ENCODE results near the gene ATG7.

Gene ATG7

DNA sequence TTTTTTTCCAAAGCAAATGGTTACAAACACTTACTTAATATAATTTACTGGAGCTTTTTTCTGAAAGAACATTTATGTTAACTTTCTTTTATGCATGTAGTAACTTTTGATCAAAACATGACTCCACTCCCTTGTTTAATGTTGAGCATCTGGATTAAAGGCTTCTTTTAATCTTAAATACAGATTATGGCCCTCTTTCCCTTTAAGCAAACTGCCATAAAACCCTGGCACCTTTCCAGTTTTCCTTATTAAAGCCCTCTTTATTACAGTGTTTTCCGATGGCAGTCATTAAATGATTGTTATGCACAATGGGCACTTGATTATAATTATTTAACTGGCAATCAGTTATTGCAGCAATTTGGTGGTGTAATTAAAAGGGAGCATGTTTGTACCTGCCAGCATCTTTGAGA is 204.5 kb downstream of the ATG7 start:
- TF ChIP-seq, protein P1, sequence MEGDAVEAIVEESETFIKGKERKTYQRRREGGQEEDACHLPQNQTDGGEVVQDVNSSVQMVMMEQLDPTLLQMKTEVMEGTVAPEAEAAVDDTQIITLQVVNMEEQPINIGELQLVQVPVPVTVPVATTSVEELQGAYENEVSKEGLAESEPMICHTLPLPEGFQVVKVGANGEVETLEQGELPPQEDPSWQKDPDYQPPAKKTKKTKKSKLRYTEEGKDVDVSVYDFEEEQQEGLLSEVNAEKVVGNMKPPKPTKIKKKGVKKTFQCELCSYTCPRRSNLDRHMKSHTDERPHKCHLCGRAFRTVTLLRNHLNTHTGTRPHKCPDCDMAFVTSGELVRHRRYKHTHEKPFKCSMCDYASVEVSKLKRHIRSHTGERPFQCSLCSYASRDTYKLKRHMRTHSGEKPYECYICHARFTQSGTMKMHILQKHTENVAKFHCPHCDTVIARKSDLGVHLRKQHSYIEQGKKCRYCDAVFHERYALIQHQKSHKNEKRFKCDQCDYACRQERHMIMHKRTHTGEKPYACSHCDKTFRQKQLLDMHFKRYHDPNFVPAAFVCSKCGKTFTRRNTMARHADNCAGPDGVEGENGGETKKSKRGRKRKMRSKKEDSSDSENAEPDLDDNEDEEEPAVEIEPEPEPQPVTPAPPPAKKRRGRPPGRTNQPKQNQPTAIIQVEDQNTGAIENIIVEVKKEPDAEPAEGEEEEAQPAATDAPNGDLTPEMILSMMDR (IDR thresholded peaks at IDR 0.05; ENCODE audit: borderline replicate concordance, control extremely low read depth, extremely low read depth, insufficient read depth, missing control alignments): no peak
- DNase-seq (ENCODE audit: low spot score): no peak
- in situ Hi-C loops (cut with MboI; ENCODE audit: low sequenced_read_pairs, unreplicated experiment): no loop called here

DNA sequence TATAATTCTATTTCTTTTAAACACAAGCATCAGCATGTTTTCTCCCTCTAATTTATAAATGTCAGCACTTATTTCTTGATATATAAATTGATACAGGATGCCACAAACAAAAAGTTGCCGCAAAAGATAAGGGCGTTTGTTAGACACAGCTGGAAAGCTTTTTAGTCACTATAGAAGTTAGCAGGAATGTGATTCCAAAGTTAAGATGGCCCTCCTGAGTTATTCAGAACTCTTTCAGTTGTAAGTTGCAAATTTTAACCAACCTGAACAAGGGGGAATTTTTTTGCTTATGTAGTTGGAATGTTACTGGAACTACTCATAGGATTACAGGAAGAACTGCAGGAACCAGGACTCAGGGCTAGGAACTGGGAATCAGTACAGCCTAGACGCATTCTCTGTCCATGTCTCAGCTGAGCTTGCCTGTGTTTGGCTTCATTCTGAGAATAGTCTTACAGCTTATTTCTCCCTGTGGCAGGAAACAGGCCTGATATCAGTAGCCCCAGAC is 205.3 kb downstream of the ATG7 start:
- in situ Hi-C loops (cut with MboI; ENCODE audit: low sequenced_read_pairs, unreplicated experiment): no loop called here
- no peak for DNase-seq (ENCODE audit: low spot score)
- TF ChIP-seq, protein P1 (IDR thresholded peaks at IDR 0.05; ENCODE audit: borderline replicate concordance, control extremely low read depth, extremely low read depth, insufficient read depth, missing control alignments): no peak

DNA sequence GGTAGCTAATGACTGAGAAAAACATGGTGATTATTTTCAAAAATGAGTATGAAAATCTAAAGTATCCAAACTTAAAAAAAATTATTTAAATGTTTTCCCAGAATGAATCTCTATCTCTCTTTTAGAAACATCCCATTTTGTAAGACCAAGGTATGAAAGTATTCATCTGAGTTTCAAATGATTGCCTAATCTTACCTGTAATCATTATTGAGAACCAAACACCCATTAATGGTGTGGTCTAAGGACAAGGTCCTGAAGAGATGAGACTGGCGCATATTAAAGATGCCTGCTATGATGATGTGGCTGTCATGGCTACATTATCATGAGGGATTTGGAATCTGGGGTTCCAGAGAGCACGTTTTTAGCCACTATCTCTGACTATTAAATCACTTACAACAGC is 206.0 kb downstream of the ATG7 start:
- no peak for DNase-seq (ENCODE audit: low spot score)
- TF ChIP-seq, protein P1 (IDR thresholded peaks at IDR 0.05; ENCODE audit: borderline replicate concordance, control extremely low read depth, extremely low read depth, insufficient read depth, missing control alignments): no peak
- in situ Hi-C loops (cut with MboI; ENCODE audit: low sequenced_read_pairs, unreplicated experiment): no loop called here

- no peak for DNase-seq (ENCODE audit: low spot score)
- in situ Hi-C loops (cut with MboI; ENCODE audit: low sequenced_read_pairs, unreplicated experiment): no loop called here
- TF ChIP-seq, protein P1 (IDR thresholded peaks at IDR 0.05; ENCODE audit: borderline replicate concordance, control extremely low read depth, extremely low read depth, insufficient read depth, missing control alignments): no peak
Measured at GRCh38 chr3:11479221-11479620, 207.0 kb downstream of the ATG7 start.

DNA sequence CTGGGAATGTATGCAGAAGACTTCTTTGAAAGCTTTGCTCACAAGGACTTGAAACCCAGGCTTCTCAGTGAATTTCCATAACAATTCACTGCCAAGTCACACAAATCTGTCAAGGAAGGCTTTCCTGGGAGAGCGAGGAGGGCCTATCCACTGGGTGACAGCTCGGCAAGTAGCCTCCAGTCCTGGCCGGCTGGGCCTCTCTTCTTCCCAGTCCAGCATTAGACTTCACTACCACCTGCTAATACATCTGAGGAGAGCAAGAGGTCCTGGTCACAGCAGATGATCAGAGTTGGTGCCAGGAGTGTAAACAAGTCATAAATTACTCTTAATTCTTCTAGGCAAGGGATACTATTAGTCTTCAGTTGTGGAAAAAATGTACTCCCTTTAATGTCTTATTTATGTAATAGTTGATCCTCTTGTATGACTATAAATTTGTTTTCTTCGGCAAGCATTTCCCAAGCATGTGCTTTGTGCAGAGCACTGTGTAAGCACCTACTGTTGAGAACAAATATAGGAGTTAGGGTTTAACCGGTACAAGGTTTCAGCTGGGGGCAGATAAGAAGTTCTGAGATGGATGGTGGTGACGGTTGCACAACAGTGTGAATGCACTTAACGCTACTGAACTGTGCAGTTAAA is 208.6 kb downstream of the ATG7 start:
- DNase-seq (ENCODE audit: low spot score): no peak
- in situ Hi-C loops (cut with MboI; ENCODE audit: low sequenced_read_pairs, unreplicated experiment): no loop called here
- TF ChIP-seq, protein P1 (IDR thresholded peaks at IDR 0.05; ENCODE audit: borderline replicate concordance, control extremely low read depth, extremely low read depth, insufficient read depth, missing control alignments): no peak

DNA sequence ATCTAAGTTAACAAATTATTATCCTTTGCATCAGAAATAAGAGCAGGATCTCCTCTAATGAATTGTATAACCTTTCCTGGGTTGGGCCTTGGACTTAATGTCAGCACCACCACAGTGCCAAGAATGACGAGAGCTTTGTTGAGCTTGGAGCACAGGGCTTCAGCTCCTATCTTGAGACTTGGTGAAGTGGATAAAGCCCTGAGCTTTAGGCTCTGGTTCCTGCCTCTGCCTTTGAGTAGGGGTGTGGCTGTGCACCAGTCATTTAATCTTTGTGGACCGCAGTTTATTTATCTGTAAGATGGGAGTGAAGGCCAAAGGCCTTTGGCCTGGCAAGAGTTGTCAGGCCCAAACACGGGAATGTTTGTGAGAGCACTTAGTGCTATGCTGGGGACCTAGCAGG is 209.4 kb downstream of the ATG7 start:
- in situ Hi-C loops (cut with MboI; ENCODE audit: low sequenced_read_pairs, unreplicated experiment): no loop called here
- TF ChIP-seq, protein P1 (IDR thresholded peaks at IDR 0.05; ENCODE audit: borderline replicate concordance, control extremely low read depth, extremely low read depth, insufficient read depth, missing control alignments): no peak
- DNase-seq (ENCODE audit: low spot score): no peak

Data from GM13976 (cell line).